Keratinocyte (primary cell): ENCODE measurements around the gene PSMB2. TPM values are rescaled to one million over a fixed set of nuclear protein-coding genes. Genes with fewer than 3 reads are reported as not detected.

ENCODE experiments used
- DNase-seq: peaks from one replicate; pipeline ENCODE4 v3.0.0-alpha.2; 2011; ENCODE audit warnings: low read depth, missing footprints, low spot score
- FAIRE-seq: peaks from 2 replicates; lab custom pipeline; 2011; peaks lifted over from hg19 to GRCh38; lab: Jason Lieb, UNC
- H2AFZ ChIP-seq: 2 replicates; pipeline ENCODE4 v1.6.0; 2012; ENCODE audit warnings: low read length, control low read depth, inconsistent platforms; ENCODE audit not compliant: control insufficient read depth
- H3K27ac ChIP-seq: 2 replicates; pipeline ENCODE4 v1.5.1; 2011; ENCODE audit warnings: low read length; ENCODE audit not compliant: control insufficient read depth, insufficient read depth
- H3K27me3 ChIP-seq: 3 replicates; pipeline ENCODE4 v1.6.0; 2011; ENCODE audit warnings: low read length; ENCODE audit not compliant: control insufficient read depth, insufficient read depth; ENCODE audit errors: extremely low read depth
- H3K36me3 ChIP-seq, 2 experiments: 2 replicates in 1 of 2; 3 replicates in 1 of 2; pipeline ENCODE4 v1.5.1; 2011; ENCODE audit warnings: low read length in 2 of 2, mild to moderate bottlenecking in 1 of 2; ENCODE audit not compliant: control insufficient read depth in 2 of 2, insufficient read depth in 2 of 2; ENCODE audit errors: extremely low read depth in 1 of 2
- H3K4me1 ChIP-seq: 3 replicates; pipeline ENCODE4 v1.5.1; 2011; ENCODE audit warnings: low read length; ENCODE audit not compliant: control insufficient read depth, insufficient read depth; ENCODE audit errors: extremely low read depth
- H3K4me2 ChIP-seq: 3 replicates; pipeline ENCODE4 v1.6.0; 2011; ENCODE audit warnings: low read depth, low read length; ENCODE audit not compliant: control insufficient read depth, insufficient read depth; ENCODE audit errors: extremely low read depth
- H3K4me3 ChIP-seq, 3 experiments: fragments of 200-600 bp in 1 of 3; sonication (generic) in 1 of 3; 2 replicates in 2 of 3; 3 replicates in 1 of 3; pipeline ENCODE4 v1.5.1; 2011 to 2016; ENCODE audit warnings: low read length in 3 of 3, mild to moderate bottlenecking in 3 of 3, control low read depth in 2 of 3, inconsistent platforms in 1 of 3, low read depth in 1 of 3, mixed read lengths in 1 of 3, mixed run types in 1 of 3, moderate library complexity in 1 of 3; ENCODE audit not compliant: control insufficient read depth in 2 of 3, insufficient read depth in 2 of 3; ENCODE audit errors: extremely low read depth in 1 of 3
- H3K79me2 ChIP-seq: 2 replicates; pipeline ENCODE4 v1.6.0; 2012; ENCODE audit warnings: low read length; ENCODE audit not compliant: control insufficient read depth, insufficient read depth
- H3K9ac ChIP-seq: 3 replicates; pipeline ENCODE4 v1.6.0; 2011; ENCODE audit warnings: low read length; ENCODE audit not compliant: control insufficient read depth, insufficient read depth; ENCODE audit errors: extremely low read depth
- H3K9me1 ChIP-seq: 3 replicates; pipeline ENCODE4 v1.6.0; 2011; ENCODE audit warnings: low read length; ENCODE audit not compliant: control insufficient read depth, insufficient read depth; ENCODE audit errors: extremely low read depth
- H3K9me3 ChIP-seq: 2 replicates; pipeline ENCODE4 v1.5.1; 2012; ENCODE audit warnings: low read depth, low read length; ENCODE audit not compliant: control insufficient read depth
- H4K20me1 ChIP-seq: 3 replicates; pipeline ENCODE4 v1.6.0; 2011; ENCODE audit warnings: low read length; ENCODE audit not compliant: control insufficient read depth, insufficient read depth; ENCODE audit errors: extremely low read depth
- EZH2 ChIP-seq: IDR thresholded peaks from one replicate; pipeline ENCODE4 v1.6.1; 2012; ENCODE audit warnings: inconsistent platforms, mild to moderate bottlenecking, low read length, moderate library complexity
- dilution Hi-C: fragments of 300-500 bp; cut with MboI; formaldehyde crosslinking; loops from one replicate; pipeline ENCODE4 v1.7.0; 2020; ENCODE audit warnings: low sequenced_read_pairs; ENCODE audit not compliant: extremely low pct_ligation_motif_present
- polyA plus RNA-seq, 5 experiments: library from polyadenylated mRNA; depleted of rRNA in 3 of 5; stranded (reverse) in 3 of 5; stranded (forward) in 1 of 5; unstranded in 1 of 5; fragments of >200 nt; gene quantifications; 1 replicate in 1 of 5; 2 replicates in 3 of 5; 3 replicates in 1 of 5; pipeline versions ENCODE4 v1.2.1 to v1.2.3, GENCODE V29; 2011 to 2012; ENCODE audit warnings: missing spikeins in 2 of 5, low read depth in 1 of 5, low replicate concordance in 1 of 5
- TF ChIP-seq, protein P1 (sequence below), 3 experiments: IDR thresholded peaks in 1 of 3; conservative IDR thresholded peaks in 1 of 3; optimal IDR thresholded peaks in 1 of 3; 2 replicates in 2 of 3; 3 replicates in 1 of 3; pipeline versions ENCODE3 to v1.5.1; 2011; ENCODE audit warnings: low read length in 3 of 3, mild to moderate bottlenecking in 3 of 3, moderate library complexity in 2 of 3, control low read depth in 1 of 3, inconsistent platforms in 1 of 3; ENCODE audit not compliant: insufficient read depth in 2 of 3; ENCODE audit errors: extremely low read depth in 1 of 3

The PSMB2 gene
- polyA plus RNA-seq, 1 donor (not counting 4 experiments of a cell fraction or from before 2014, with no cell fraction given): 108 TPM

DNA sequence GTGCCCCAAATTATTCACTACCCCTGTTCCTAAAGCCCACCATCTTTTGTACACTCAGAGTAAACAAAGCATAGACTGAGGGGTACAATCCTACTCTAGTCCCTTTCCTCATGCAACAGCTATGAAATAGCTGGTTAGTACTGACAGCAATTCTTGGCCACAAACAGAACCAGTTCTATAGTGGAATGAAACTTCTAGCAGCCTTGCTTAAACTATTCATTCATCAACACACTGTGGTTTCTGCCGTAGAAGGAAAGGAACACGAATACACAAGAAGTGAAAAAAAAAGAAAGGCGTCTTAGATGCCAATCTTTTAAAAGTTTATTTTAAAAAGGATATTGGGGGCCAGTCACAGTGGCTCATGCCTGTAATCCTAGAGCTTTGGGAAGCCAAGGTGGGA is 9.9 kb downstream of the PSMB2 start:
- no peak overlapping the region for H3K27ac ChIP-seq
- FAIRE-seq (no peak), DNase-seq (no peak)
- no peaks in the 10 kb centered on the region for H3K9me1 ChIP-seq
- no peak overlapping the region for H3K9ac ChIP-seq
- no peak overlapping the region for H2AFZ ChIP-seq
- peaks cover 7% of the 10 kb centered on the region for H4K20me1 ChIP-seq
- H3K79me2 ChIP-seq: peaks cover 73% of the 10 kb centered on the region
- peaks cover 22 to 34% of the 10 kb centered on the region in 2 experiments for H3K36me3 ChIP-seq
- H3K4me3 ChIP-seq: no peak overlapping the region
- no peaks in the 10 kb centered on the region for H3K9me3 ChIP-seq
- dilution Hi-C loops: no loop called here
- no peaks in the 10 kb centered on the region for H3K27me3 ChIP-seq
- H3K4me2 ChIP-seq: no peak overlapping the region
- TF ChIP-seq, protein P1, sequence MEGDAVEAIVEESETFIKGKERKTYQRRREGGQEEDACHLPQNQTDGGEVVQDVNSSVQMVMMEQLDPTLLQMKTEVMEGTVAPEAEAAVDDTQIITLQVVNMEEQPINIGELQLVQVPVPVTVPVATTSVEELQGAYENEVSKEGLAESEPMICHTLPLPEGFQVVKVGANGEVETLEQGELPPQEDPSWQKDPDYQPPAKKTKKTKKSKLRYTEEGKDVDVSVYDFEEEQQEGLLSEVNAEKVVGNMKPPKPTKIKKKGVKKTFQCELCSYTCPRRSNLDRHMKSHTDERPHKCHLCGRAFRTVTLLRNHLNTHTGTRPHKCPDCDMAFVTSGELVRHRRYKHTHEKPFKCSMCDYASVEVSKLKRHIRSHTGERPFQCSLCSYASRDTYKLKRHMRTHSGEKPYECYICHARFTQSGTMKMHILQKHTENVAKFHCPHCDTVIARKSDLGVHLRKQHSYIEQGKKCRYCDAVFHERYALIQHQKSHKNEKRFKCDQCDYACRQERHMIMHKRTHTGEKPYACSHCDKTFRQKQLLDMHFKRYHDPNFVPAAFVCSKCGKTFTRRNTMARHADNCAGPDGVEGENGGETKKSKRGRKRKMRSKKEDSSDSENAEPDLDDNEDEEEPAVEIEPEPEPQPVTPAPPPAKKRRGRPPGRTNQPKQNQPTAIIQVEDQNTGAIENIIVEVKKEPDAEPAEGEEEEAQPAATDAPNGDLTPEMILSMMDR (optimal IDR thresholded peaks at IDR 0.05 in 1 of 3, IDR thresholded peaks at IDR 0.05 in 1 of 3, conservative IDR thresholded peaks at IDR 0.05 in 1 of 3; ENCODE audit: extremely low read depth in 1 of 3, insufficient read depth in 2 of 3, low read length in 3 of 3): no peak
- TF ChIP-seq EZH2: no peak
- no peaks in the 10 kb centered on the region for H3K4me1 ChIP-seq

DNA sequence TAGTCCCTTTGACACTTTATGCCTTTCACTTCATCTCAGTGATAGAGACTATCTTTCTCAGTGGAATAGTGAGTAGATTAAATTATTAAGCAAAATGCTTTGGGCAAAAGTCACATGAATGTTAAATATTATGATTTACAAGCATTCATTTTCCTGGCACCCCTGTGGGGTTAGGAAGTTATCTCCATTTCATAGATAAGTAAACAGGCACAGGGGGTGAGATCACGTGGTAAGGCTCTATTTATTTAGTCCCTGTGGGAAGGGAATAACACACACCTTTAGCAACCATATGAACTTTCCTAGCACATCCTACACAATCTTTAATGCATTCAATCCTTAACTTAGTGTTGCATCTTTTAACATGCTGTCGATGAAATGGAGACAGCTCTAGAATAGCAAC is 12.3 kb downstream of the PSMB2 start:
- Histone ChIP-seq H3K9me1 (no peaks in the 10 kb centered on the region), H3K27ac (no peak overlapping the region), H2AFZ (no peak overlapping the region), H3K9me3 (no peaks in the 10 kb centered on the region), H4K20me1 (peaks cover 7% of the 10 kb centered on the region), H3K36me3 (peaks cover 18 to 23% of the 10 kb centered on the region in 2 experiments), H3K9ac (no peak overlapping the region), H3K4me2 (no peak overlapping the region), H3K4me3 (no peak overlapping the region), H3K4me1 (no peaks in the 10 kb centered on the region), H3K79me2 (peaks cover 70% of the 10 kb centered on the region), H3K27me3 (no peaks in the 10 kb centered on the region)
- dilution Hi-C loops: no loop called here
- TF ChIP-seq, protein P1 (optimal IDR thresholded peaks at IDR 0.05 in 1 of 3, IDR thresholded peaks at IDR 0.05 in 1 of 3, conservative IDR thresholded peaks at IDR 0.05 in 1 of 3; ENCODE audit: extremely low read depth in 1 of 3, insufficient read depth in 2 of 3, low read length in 3 of 3): no peak
- TF ChIP-seq EZH2: no peak
- DNase-seq: no peak
- FAIRE-seq: peak; percentile 5
